GM19328 (cell line): ENCODE measurements around the gene SV2B.

Source experiments
- ATAC-seq: cut with Tn5 transposase; IDR thresholded peaks from one replicate; pipeline ENCODE4 v1.9.1; 2021; ENCODE audit warnings: mild to moderate bottlenecking, moderate library complexity; ENCODE audit not compliant: unreplicated experiment

The SV2B gene

DNA sequence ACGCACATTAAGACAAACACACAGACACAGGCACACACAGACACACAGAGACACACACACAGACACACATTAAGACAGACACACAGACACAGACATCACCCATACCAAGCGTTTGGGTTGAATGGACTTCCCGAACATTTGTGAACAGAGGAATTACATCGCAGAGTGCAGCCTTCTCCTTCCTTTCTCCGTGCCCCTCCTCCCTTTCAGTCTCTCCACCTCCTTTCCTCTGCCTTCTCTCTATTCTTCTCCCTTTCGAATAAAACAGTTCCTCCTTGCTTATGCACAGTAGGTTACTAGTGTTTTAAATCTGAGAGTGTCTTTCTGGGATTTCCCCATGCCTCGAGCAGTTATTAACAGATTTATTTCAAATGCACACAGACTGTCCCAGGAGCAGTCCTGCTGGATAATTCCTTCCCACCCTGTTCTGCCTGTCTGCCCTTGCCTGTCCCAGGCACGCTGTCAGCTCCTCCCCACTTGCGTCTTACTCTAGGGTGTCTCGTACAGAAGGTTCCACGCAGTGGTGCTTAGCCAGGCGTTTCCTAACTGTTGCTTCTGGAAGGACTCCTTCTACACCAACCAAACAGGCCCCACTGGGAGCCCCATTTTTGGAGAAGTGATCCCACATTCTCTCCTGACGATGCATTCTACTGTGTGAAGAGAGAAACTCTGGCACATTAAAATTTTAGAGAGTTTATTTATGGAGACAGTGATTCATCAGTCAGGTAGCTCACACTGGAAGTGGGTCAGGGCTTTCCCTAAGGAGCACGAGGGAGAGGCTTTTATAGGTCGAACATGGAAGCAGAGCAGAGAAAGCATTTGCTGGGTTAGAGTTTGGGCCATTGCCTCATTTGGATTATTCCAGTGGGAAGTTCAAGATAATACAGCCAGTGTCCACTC, 163.8 kb downstream of the SV2B start:
- no peak for ATAC-seq

DNA sequence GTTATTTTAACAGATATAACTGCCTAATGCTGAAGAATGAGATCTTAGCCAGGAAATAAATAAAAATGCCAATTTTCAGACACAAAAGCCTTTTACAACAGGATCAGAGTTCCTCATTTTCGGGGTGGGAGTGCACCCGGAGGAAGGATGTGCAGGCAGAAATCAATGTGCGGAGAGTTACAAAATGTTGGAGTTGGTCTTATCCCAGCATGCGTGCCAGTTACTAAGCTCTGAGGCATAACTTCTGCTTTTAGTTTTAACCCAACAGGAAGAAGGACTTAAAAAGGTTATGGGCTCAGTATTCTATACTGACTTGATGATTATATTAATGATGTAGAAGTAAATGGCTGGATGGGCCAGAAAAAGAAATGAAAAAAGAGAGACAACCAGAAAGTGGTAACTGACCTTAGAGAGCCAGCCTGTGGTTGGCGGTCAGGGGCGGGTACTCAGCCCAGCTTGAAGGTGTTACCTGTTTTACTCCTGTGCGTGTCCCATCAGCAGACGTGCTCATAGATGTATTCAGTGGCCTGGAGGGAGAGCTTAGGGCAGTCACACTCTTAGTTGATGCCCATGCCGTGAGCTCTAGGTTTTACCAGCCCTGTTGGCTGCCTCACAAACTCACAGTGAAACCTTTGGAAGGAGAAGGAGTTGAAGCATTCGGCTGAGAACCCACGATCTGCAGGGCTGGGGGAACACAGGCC, 164.7 kb downstream of the SV2B start:
- ATAC-seq = no peak

DNA sequence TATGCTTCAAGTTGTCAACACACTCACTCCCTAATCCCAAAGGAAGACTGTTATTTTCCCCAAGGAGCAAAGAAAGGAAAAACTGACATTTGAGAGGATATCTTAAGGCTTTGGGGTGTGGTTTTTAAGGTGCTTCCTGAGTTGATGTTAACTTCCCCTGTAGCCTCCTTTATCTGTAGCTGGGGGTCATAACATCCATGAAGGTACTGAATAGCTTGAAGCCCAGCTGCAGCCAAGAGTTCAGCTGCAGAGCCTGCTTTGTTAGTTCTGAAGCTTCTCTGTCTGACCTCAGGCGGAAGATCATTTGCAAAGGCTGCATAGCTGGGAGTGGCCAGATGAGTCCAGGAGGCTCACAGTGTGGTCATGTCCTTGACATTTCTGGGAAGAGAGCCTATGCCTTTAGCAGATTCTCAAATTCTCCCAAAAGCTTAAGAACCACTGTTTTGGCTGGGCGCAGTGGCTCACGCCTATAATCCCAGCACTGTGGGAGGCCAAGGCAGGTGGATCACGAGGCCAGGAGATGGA, 165.4 kb downstream of the SV2B start:
- no peak for ATAC-seq

DNA sequence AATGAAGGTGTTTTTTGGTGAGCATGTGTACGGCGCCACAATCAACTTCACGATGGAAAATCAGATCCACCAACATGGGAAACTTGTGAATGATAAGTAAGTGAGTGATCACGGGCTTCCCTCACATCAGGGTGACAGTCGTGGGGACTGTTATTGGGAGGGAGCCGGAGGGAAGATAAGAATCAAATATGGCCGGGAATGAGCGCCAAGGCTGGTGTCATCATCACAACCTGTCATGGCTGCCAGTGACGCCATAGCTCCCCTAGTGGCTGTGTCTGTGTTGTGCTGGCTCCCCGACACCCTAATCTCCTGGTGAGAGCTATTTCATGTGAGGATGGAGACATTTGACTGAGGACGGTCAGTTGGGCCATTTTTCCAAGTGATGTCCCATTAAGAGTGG, 168.5 kb downstream of the SV2B start:
- ATAC-seq = no peak

DNA sequence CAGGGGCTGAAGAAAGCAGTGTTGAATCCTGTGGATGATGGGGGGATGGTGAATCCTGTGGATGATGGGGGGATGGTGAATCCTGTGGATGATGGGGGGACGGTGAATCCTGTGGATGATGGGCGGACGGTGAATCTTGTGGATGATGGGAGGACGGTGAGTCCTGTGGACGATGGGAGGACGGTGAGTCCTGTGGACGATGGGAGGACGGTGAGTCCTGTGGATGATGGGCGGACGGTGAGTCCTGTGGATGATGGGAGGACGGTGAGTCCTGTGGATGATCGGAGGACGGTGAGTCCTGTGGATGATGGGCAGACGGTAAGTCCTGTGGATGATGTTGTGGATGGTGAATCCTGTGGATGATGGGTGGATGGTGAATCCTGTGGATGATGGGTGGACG, 170.7 kb downstream of the SV2B start:
- ATAC-seq = no peak

DNA sequence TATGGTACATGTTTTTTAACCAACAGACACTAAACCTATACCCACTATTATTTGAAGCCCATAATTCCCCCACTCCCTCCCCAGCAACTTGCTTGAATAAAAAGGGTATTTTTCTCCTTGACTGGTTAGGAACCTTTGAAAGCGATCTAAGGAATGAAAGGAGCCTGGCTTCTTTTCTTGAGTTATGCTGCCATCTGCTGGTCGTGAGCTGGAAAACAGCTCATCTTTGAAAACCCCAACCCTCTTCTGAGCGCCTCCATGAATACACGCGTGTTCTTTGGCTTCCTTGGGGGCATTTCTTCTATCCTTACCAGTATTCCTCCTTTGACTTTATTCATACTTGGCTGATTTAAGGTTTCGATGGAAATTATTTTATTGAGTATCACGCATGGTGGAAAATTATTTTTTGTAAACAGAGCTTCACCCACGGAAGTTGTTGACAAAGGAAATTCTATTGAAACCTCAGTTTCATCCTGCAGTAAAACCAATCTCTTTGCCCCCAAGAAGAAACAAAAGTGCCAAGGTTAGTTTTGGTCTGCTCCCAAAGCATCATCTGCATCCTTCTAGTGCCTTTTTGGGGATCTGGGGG, 171.6 kb downstream of the SV2B start:
- ATAC-seq = no peak

DNA sequence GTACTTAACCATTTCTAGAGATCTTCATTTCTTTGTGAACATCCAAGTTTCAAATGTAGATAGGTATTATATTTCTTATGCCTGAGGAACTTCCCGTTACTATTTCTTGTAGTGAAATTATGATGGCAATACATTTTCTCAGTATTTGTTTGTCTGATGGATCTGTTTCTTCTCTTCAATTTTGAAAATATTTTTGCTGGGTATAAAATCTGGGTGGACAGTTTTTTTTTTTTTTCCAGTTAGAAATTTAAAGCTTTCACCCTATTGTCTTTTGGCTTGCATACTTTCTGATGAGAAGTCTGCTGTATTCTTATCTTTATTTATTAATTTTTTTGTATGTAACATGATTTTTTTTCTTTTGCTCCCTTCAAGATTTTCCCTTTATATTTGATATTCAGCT, 175.8 kb downstream of the SV2B start:
- ATAC-seq = no peak

DNA sequence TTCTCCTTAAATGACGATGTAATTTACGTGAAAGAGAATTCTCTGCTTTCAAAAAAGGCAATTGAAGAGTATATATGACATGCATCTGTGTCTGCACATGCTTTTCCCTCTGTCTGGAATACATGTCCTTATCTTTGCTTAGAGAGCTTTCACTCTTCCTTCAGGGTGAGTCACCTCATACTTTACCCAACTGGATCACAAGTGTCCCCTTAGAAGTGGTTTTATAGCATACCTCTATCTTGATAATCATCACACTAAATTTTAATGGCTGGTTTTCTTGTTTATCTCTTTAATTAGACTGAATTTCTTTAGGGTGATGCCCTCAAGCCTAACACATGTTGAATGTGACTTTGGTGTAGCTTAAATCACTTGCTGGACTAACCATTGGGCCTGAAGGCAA, 178.9 kb downstream of the SV2B start:
- ATAC-seq = no peak

DNA sequence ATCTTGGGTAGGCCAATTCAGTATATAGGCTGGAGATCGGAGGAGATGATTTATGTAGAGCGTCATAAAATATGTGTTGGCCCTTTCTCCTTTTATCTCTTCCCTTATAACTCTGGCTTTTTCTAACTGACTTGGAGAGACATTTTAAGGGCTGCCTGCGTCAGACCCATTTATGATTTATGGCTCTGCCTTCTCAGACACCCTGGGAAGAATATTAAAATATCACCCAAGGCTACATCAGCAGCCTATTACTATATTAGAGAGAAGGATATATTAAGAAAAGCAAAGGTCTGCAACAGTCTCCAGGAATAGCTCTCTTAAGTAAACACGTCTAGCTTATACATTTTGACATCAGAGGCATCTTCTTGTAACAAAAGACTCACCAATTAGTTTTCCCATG, 179.4 kb downstream of the SV2B start:
- ATAC-seq = no peak

DNA sequence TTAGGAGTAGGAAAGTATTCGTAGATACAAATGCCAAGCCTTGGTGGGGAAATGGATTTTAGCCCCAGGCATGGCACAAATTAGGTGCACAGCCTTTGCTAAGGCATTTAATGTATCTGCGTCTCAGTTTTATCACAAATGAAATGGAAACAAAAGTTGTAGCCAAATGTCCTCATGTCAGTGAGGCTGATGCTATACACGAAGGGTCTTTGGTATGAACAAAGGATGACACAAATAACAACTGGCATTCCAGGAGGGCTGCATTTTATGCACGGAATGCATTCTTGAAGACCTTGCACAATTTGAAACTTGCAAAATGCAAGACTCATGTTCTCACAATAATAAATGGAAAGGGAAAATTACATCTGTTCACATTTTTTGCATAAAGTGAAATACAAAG, 181.9 kb downstream of the SV2B start:
- no peak for ATAC-seq

DNA sequence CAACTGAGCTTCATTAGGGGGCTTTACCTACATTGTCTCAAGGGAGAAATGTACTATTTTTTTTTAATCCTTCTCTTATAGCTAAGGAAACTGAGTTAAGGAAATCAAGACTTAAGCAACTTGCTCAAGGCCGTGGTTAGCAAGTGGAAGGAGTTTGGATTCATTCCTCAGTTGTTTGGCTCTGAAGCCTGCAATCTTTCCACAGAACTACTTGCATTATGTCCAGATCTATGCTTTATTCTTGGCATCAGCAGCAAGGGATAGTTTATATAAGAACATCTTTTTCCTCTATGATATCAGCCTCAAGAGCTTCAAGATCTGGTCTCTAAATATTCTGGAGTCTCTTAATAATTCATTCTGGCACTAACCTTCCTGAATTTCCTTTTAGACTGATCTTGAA, 182.4 kb downstream of the SV2B start:
- ATAC-seq = no peak

DNA sequence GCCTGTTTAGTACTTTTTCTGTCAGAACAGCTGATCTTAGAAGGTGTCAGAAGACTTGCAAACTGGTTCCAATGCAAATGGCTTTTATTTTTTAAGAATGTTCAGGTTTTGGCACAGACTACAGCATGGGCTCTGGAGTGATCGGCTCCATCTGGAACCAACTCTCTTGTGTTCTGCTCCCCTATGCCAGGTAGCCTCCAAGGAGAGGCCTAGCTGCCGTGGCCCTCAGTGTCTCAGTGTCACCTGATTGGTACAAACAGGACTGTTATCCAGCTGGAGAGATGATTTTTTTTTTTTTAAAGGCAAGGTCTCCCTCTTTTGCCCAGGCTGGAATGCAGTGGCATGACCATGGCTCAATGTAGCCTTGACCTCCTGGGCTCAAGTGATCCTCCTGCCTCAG, 183.1 kb downstream of the SV2B start:
- ATAC-seq = no peak

DNA sequence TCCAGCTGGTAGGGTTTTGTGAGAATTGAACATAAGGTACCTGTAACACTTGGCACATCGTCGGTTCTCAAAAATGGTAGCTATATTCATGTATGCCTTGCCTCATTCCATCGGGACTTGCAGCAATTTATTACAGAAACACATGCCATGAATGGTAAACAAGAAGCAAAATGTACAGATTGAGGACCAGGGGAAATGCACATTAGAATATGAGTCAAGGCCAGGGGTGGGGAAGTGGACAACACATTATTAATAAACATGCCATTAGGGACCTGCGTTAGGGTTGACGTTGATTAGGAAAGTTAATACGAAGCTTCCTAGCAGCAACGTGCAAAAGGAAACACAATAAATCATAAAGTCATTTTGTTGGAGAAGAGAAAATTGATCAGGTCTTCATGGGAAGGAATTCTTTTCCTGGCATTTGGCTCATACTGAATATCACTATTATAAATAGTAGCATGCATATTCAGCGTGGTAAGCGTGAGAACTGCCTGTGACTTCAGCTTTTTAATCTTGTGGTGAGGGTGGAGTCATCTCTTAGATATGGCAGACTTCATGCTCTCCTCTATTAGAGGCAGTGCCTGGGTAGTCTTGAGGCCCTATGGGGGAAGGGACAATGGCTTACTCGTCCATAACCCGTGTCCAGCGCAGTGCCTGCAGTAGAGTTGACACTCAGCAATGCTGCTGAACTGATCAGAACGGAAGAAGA, 184.9 kb downstream of the SV2B start:
- no peak for ATAC-seq

DNA sequence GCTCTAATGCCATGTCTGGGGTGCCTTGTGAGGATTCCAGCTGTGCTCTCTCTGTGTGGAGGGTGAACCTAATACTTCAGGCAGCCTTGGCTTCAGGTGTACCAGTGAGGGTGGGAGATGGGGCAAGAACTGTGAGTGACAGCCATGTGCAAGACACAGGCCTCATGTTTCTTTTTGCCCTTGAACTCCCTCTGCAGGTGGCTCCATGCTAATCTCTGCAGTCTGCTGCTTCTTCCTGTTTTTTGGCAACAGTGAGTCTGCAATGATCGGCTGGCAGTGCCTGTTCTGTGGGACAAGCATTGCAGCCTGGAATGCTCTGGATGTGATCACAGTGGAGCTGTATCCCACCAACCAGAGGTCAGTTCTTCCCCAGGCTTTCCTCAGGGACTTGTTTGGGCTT, 189.3 kb downstream of the SV2B start:
- ATAC-seq = no peak

DNA sequence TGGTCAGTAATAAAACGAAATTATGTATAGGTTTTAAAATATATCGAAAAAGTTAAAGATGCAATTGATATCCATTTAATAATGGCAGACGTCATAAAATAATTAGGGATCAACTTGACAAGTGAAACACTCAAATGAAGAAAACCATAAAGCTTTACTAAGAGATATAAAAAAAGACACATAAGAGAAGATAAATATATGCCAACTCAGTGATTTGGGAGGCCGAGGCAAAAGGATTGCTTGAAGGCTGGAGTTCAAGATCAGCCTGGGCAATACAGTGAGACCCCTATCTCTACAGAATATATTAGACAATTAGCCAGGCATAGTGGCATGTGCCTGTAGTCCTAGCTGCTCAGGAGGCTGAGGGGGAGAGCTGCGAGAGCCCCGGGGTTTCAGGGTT, 190.5 kb downstream of the SV2B start:
- ATAC-seq = no peak

DNA sequence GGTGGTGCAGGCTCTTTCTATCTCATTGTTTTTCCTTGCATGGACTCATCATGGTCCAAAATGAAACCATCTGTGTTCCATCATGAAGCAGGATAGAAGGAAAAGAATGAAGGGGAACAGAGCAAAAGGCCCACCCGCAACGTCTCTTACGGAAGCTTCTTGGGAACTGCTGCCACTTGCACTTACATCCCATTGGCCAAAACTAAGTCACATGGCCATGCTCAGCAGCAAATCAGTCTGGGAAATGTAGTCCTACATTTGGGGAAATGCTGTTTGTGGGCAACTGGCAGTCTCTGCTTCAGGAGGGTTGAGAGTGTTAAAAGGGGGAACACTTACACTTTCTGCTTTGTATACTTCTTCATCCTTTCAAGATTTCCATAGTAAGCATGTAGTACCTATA, 191.6 kb downstream of the SV2B start:
- no peak for ATAC-seq

DNA sequence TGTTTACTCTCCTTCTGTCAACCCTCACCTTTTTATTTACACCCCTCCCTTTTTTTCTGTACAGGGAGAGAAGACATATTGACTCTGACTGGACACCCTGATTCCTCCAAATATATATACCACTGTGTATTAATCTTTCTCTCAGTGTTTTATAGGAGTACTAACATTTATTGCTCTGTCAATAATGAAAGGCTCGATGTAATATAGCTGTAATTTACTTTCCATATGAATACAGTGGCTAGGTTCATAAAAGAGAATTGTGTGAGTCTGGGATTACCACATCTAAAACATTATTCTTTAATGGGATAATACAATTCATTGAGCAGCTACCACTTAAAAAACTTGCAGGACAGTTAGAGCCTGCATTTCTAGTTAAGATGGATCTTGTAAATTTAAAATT, 194.3 kb downstream of the SV2B start:
- ATAC-seq = no peak

DNA sequence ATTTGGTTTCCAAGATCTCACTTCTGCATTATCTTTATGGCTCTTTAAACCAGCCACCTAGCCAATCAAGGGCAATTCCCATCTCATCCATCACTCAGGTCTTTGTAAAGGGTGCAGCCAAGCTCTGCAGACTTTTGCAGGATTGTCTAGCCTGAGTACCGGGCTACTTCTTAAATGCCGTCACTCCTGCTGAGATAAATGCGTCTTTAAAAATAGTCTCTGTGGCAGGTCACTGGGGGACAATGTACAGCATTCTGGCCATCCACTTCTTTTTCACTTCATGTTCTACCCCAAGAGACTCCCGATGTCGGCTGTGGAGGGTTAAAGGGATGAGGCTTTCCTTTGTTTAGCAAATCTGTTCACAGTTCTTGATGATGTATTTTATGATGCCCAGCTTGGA, 194.7 kb downstream of the SV2B start:
- ATAC-seq = no peak

DNA sequence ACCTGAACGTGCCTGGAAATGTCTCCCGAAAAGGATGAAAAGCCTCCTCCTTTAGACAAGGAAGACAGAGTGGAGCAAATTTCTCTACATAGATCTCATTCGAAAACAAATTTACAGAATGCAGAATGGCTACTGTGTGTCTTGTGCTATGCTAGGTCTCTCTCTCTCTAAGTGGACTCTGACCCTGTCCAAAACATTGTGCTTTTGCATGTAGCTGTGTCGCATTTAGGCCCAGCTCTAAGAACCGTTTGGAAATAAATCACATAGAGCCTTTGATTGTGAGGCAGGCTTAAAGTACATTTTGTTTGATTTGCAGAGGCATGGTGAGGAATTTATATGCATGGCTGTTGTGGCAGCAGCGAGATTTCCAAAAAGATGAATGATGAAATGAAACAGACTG, 198.0 kb downstream of the SV2B start:
- ATAC-seq = no peak

DNA sequence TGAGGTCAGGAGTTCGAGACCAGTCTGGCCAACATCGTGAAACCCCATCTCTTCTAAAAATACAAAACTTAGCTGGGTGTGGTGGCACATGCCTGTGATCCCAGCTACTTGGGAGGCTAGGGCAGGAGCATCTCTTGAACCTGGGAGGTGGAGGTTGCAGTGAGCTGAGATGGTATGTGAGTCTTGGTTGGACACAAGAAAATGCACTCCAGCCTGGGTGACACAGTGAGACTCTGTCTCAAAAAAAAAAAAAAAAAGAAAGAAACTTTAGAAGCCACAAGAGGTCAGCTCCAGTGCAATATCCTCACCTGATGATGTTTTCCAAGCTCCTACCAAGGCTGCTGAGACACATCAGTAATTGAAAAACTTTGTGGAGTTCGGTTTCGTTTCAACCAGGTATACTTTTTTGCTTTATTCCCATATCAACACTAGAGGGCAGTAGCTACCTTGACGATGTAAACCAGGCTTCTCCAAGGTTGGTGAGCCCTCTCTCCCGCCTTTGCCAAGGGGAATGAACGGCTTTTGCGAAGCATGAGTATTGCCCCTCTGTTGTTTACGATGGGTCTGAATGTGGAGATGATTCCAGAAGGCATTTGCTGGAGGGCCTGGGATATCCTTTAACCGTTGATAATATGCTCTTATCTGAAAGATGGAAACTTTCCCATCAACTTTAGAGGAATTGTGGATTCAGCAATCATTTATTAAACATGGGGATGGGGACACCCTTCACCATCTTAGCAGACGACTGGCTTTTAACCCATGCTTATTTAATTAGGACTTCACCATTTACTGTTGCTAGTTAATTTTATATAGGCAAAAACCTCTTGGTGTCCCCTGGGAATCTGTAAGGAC, 202.8 kb downstream of the SV2B start:
- ATAC-seq = no peak
